ENCODE measurements around the gene PHETA2. TPM values are rescaled to one million over a fixed set of nuclear protein-coding genes. Genes with fewer than 3 reads are reported as not detected.

Gene PHETA2
- total and polyA plus RNA-seq, 2 of the 13 experiments (the other 11 are each of a cell fraction or from before 2014, with no cell fraction given) = 0.07 TPM; not detected in 1

DNA sequence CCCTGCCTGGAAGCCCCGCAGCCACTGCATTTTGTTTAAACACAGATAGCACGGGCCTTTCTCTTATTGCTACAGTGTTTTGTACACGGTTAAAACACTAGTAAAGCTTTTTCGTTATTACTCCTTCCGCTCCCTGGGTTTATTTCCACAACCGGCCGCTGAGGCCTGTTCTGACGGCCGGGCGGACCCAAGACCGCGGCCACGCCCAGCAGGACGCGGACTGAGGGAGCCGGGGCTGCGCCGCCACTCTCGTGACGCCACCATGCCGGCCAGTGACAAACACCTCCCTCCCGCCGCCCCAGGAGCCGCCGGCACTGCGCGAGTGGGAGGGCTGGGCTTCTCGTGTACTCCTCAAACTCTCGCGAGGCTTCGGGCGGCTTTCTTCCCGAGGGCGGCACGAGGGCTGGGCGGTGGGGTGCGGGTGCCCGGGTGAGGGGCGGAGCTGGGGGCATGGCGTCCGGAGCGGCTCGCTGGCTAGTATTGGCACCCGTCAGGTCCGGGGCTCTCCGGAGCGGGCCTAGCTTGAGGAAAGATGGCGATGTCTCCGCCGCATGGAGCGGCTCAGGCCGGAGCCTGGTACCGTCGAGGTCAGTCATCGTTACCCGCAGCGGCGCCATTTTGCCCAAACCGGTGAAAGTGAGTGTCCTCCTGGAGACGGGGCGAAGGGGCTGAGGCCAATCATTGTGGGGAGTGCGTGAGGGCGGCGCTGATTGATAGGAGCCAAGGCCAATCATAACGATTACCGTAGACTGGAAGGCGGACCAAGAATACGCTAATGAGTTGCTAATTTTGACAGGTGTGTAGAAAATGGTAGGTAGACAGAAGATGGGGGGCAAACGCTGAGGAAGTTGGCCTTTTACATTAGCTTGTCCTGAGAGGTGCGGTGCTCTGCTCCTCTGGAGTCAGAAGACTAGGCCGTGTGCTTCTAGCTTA is 5.5 kb downstream of the PHETA2 start, which contains the start of gene SMDT1 (continued):
- TF ChIP-seq SP2 (CRISPR knock-in tag; IDR thresholded peaks at IDR 0.05) (peak; percentile 98), GTF3A (CRISPR knock-in tag; conservative IDR thresholded peaks at IDR 0.05) (no peak), ZNF350 (CRISPR knock-in tag; IDR thresholded peaks at IDR 0.05; ENCODE audit: borderline replicate concordance, low read depth) (peak; percentile 80; the same call in 1 of the 2 replicates), MAFG (CRISPR knock-in tag; IDR thresholded peaks at IDR 0.05) (no peak), CHD2 (IDR thresholded peaks at IDR 0.05; ENCODE audit: low read depth, low read length) (peak; percentile 94), SETDB1 (CRISPR knock-in tag; IDR thresholded peaks at IDR 0.05; ENCODE audit: borderline replicate concordance) (no peak), ZNF496 (CRISPR knock-in tag; IDR thresholded peaks at IDR 0.05; ENCODE audit: insufficient replicate concordance) (no peak), ZUFSP (CRISPR knock-in tag; IDR thresholded peaks at IDR 0.05; ENCODE audit: borderline replicate concordance) (no peak), SRSF4 (IDR thresholded peaks at IDR 0.05; ENCODE audit: low read depth, low read length, poor library complexity, severe bottlenecking) (no peak), CENPX (CRISPR knock-in tag; IDR thresholded peaks at IDR 0.05) (no peak), PRDM15 (CRISPR knock-in tag; IDR thresholded peaks at IDR 0.05) (peak; percentile 25), KLF13 (CRISPR knock-in tag; IDR thresholded peaks at IDR 0.05) (0 out of 2 replicates have a peak, but pooled peaks have one; percentile 64), PLRG1 (conservative IDR thresholded peaks at IDR 0.05) (no peak), TBX2 (CRISPR knock-in tag; IDR thresholded peaks at IDR 0.05; ENCODE audit: borderline replicate concordance) (peak; percentile 74), ERF (CRISPR knock-in tag; IDR thresholded peaks at IDR 0.05) (no peak; the same call in 1 of the 2 replicates)
- TF ChIP-seq, protein P1, sequence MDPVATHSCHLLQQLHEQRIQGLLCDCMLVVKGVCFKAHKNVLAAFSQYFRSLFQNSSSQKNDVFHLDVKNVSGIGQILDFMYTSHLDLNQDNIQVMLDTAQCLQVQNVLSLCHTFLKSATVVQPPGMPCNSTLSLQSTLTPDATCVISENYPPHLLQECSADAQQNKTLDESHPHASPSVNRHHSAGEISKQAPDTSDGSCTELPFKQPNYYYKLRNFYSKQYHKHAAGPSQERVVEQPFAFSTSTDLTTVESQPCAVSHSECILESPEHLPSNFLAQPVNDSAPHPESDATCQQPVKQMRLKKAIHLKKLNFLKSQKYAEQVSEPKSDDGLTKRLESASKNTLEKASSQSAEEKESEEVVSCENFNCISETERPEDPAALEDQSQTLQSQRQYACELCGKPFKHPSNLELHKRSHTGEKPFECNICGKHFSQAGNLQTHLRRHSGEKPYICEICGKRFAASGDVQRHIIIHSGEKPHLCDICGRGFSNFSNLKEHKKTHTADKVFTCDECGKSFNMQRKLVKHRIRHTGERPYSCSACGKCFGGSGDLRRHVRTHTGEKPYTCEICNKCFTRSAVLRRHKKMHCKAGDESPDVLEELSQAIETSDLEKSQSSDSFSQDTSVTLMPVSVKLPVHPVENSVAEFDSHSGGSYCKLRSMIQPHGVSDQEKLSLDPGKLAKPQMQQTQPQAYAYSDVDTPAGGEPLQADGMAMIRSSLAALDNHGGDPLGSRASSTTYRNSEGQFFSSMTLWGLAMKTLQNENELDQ (CRISPR knock-in tag; IDR thresholded peaks at IDR 0.05; ENCODE audit: borderline replicate concordance) = no peak
- TF ChIP-seq, protein P2, sequence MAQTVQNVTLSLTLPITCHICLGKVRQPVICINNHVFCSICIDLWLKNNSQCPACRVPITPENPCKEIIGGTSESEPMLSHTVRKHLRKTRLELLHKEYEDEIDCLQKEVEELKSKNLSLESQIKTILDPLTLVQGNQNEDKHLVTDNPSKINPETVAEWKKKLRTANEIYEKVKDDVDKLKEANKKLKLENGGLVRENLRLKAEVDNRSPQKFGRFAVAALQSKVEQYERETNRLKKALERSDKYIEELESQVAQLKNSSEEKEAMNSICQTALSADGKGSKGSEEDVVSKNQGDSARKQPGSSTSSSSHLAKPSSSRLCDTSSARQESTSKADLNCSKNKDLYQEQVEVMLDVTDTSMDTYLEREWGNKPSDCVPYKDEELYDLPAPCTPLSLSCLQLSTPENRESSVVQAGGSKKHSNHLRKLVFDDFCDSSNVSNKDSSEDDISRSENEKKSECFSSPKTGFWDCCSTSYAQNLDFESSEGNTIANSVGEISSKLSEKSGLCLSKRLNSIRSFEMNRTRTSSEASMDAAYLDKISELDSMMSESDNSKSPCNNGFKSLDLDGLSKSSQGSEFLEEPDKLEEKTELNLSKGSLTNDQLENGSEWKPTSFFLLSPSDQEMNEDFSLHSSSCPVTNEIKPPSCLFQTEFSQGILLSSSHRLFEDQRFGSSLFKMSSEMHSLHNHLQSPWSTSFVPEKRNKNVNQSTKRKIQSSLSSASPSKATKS (CRISPR knock-in tag; IDR thresholded peaks at IDR 0.05) = no peak
